GM12878 (cell line): Measurements from ENCODE around the gene ABI3. TPM values are rescaled to one million over a fixed set of nuclear protein-coding genes. Genes with fewer than 3 reads are reported as not detected.

Experiments
- ATAC-seq: fragments of 200-7000 bp; cut with Tn5 transposase; 3 replicates; pipeline ENCODE4 v1.9.1; 2020; ENCODE audit warnings: mild to moderate bottlenecking, moderate library complexity
- BruUV-seq: library from RNA; stranded (reverse); fragments of 400-500 nt; replicated peaks from 2 replicates; lab custom pipeline; 2021; lab: Mats Ljungman, UMichigan
- CTCF ChIA-PET: fragments of 300-600 bp; sonication (Branson Sonifier 250); formaldehyde crosslinking; extraction: SDS; loops from one replicate; lab custom pipeline; 2021; ENCODE audit warnings: inconsistent platforms; lab: Yijun Ruan, JAX
- POLR2A ChIA-PET: fragments of 350-600 bp; formaldehyde crosslinking; extraction: SDS; loops from one replicate; lab custom pipeline; 2021; ENCODE audit warnings: inconsistent platforms; lab: Charles Lee
- RAD21 ChIA-PET: fragments of 300-600 bp; sonication (Branson Sonifier 250); formaldehyde crosslinking; loops from one replicate; lab custom pipeline; 2023; ENCODE audit warnings: antibody characterized with exemption; ENCODE audit not compliant: unreplicated experiment; lab: Charles Lee
- SMC1A ChIA-PET: fragments of 300-600 bp; sonication (Branson Sonifier 250); formaldehyde crosslinking; loops from one replicate; lab custom pipeline; 2023; ENCODE audit not compliant: unreplicated experiment, uncharacterized antibody; lab: Charles Lee
- DNase-seq: peaks from one replicate; pipeline ENCODE4 v3.0.0-alpha.2; 2011; ENCODE audit warnings: low read depth, low spot score
- FAIRE-seq: peaks from 3 replicates; lab custom pipeline; 2011; peaks lifted over from hg19 to GRCh38; lab: Jason Lieb, UNC
- H2AFZ ChIP-seq: 2 replicates; pipeline ENCODE4 v1.6.0; 2011; ENCODE audit warnings: low read depth, low read length, control low read depth; ENCODE audit not compliant: control insufficient read depth
- H3K27ac ChIP-seq: 2 replicates; pipeline ENCODE4 v1.5.1; 2011; ENCODE audit warnings: control low read depth; ENCODE audit not compliant: control insufficient read depth, insufficient read depth
- H3K27me3 ChIP-seq, 2 experiments: replicated peaks in 1 of 2; 2 replicates each; pipeline versions ENCODE4 v1.6.0 to v1.6.1; 2011; ENCODE audit warnings: low read length in 1 of 2; ENCODE audit not compliant: control insufficient read depth in 2 of 2, insufficient read depth in 2 of 2
- H3K36me3 ChIP-seq, 2 experiments: 2 replicates each; pipeline ENCODE4 v1.5.1; 2011; ENCODE audit warnings: low read length in 1 of 2; ENCODE audit not compliant: control insufficient read depth in 2 of 2, insufficient read depth in 2 of 2
- H3K4me1 ChIP-seq: 2 replicates; pipeline ENCODE4 v1.6.1; 2011; ENCODE audit warnings: mild to moderate bottlenecking, low read length, moderate library complexity, mixed read lengths; ENCODE audit not compliant: control insufficient read depth, insufficient read depth
- H3K4me2 ChIP-seq: 2 replicates; pipeline ENCODE4 v1.6.0; 2011; ENCODE audit warnings: control low read depth; ENCODE audit not compliant: control insufficient read depth, insufficient read depth
- H3K4me3 ChIP-seq: fragments of 200-600 bp; sonication (generic); 2 replicates; pipeline ENCODE4 v1.5.1; 2016
- H3K79me2 ChIP-seq: 2 replicates; pipeline ENCODE4 v1.6.0; 2011; ENCODE audit warnings: low read length; ENCODE audit not compliant: control insufficient read depth, insufficient read depth
- H3K9ac ChIP-seq: 2 replicates; pipeline ENCODE4 v1.8.0; 2011; ENCODE audit warnings: low read length, control low read depth, mixed read lengths; ENCODE audit not compliant: control insufficient read depth, insufficient read depth
- H3K9me3 ChIP-seq: replicated peaks from 3 replicates; pipeline ENCODE4 v1.5.1; 2011; ENCODE audit warnings: mild to moderate bottlenecking, low read length; ENCODE audit not compliant: control insufficient read depth, insufficient read depth
- H4K20me1 ChIP-seq: 2 replicates; pipeline ENCODE4 v1.6.0; 2011; ENCODE audit not compliant: control insufficient read depth, insufficient read depth
- CREB1 ChIP-seq: IDR thresholded peaks from 2 replicates; pipeline ENCODE4 v1.6.1; 2012; ENCODE audit warnings: low read depth, mild to moderate bottlenecking, inconsistent platforms
- ESRRA ChIP-seq: IDR thresholded peaks from 2 replicates; pipeline ENCODE4 v1.6.1; 2012; ENCODE audit warnings: mild to moderate bottlenecking, low read length, improper control_type of control experiment
- IRF4 ChIP-seq: IDR thresholded peaks from 2 replicates; pipeline ENCODE4 v1.6.1; 2011; ENCODE audit warnings: low read depth, low read length
- MEF2B ChIP-seq: fragments of 450-650 bp; IDR thresholded peaks from 2 replicates; pipeline ENCODE4 v1.6.1; 2018; ENCODE audit warnings: mild to moderate bottlenecking, moderate library complexity; ENCODE audit not compliant: partially characterized antibody, poor library complexity, severe bottlenecking
- PAX8 ChIP-seq: fragments of 450-650 bp; IDR thresholded peaks from 2 replicates; pipeline ENCODE4 v1.6.1; 2017; ENCODE audit warnings: mild to moderate bottlenecking, moderate library complexity
- RELA ChIP-seq: fragments of 450-650 bp; IDR thresholded peaks from 2 replicates; pipeline ENCODE4 v1.8.0; 2014; ENCODE audit warnings: borderline replicate concordance; ENCODE audit not compliant: partially characterized antibody
- SMARCA5 ChIP-seq: fragments of 450-650 bp; IDR thresholded peaks from 2 replicates; pipeline ENCODE4 v1.6.1; 2017; ENCODE audit warnings: mild to moderate bottlenecking
- WRNIP1 ChIP-seq: IDR thresholded peaks from 2 replicates; pipeline ENCODE4 v1.6.1; 2011; ENCODE audit warnings: low read depth, low read length, improper control_type of control experiment, borderline replicate concordance
- WGBS: methylation state at CpG from one replicate; pipeline ENCODE4 v1.1.6; 2016; ENCODE audit warnings: low lambda C conversion rate; ENCODE audit not compliant: insufficient replicate concordance, insufficient coverage; ENCODE audit errors: missing lambda C conversion rate; 5-methylcytosine and 5-hydroxymethylcytosine counted together
- in situ Hi-C: fragments of 300-500 bp; cut with MboI; formaldehyde crosslinking; loops from 9 replicates; pipeline ENCODE4 v1.14.3; 2018; ENCODE audit warnings: mixed read lengths
- intact Hi-C: fragments of 100-400 bp; cut with micrococcal nuclease; formaldehyde crosslinking; loops from one replicate; pipeline ENCODE4 v1.14.2; 2022; ENCODE audit not compliant: unreplicated experiment
- polyA plus RNA-seq, 11 experiments: library from polyadenylated mRNA; depleted of rRNA in 4 of 11; unstranded in 6 of 11; stranded (reverse) in 5 of 11; fragments of >200 nt; fragmentation: Nextera tagmentation in 4 of 11; fragmentation: Illumina TruSeq in 1 of 11; extraction: Ambion mirVana in 4 of 11; extraction: Trizol in 1 of 11; gene quantifications; 1 replicate in 1 of 11; 2 replicates in 10 of 11; pipeline versions ENCODE4 v1.2.1 to v1.2.3, GENCODE V29; 2011 to 2016; ENCODE audit warnings: inconsistent platforms in 2 of 11, missing spikeins in 2 of 11, low read depth in 1 of 11
- total RNA-seq, 4 experiments: library from RNA; depleted of rRNA in 3 of 4; stranded (reverse); fragments of >200 nt in 3 of 4; fragmentation: Illumina TruSeq in 1 of 4; extraction: Trizol in 1 of 4; gene quantifications; 2 replicates each; pipeline versions ENCODE4 v1.2.1 to v1.2.3, GENCODE V29; 2013 to 2021
- TF ChIP-seq, protein P1 (sequence below): fragments of 450-650 bp; IDR thresholded peaks from 2 replicates; pipeline ENCODE4 v1.6.1; 2017; ENCODE audit warnings: mild to moderate bottlenecking

Gene ABI3
- total and polyA plus RNA-seq, 10 of the 15 experiments (the other 5 are each of a cell fraction or from before 2014, with no cell fraction given): 13.4 to 109 (median 51.1) TPM

DNA sequence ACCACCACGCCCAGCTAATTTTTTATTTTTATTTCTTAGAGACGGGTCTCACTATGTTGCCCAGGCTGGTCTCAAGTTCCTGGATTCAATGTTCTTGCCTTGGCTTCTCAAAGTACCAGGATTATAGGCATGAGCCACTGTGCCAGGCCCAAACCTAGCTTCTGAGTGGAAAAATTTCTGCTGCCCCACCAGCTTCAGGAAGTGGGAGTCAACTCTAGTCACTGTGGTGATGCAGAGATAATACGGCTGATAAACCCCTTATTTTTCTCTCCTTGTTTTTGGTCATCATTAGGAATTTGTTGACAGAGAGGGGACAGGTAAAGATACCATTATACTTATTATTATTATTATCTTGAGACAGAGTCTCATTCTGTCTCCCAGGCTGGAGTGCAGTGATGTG is 47.9 kb downstream of the ABI3 start:
- Histone ChIP-seq H3K36me3 (no peaks in the 10 kb centered on the region), H3K9me3 (no peaks in the 10 kb centered on the region), H2AFZ (no peak overlapping the region), H3K9ac (no peak overlapping the region), H4K20me1 (no peaks in the 10 kb centered on the region), H3K4me3 (no peak overlapping the region), H3K27me3 (peaks cover 2% of the 10 kb centered on the region in 2 experiments; a peak in 3 of 4 replicates), H3K79me2 (no peaks in the 10 kb centered on the region), H3K4me1 (peaks cover 3% of the 10 kb centered on the region; the same call in 1 of the 2 replicates), H3K4me2 (no peak overlapping the region), H3K27ac (no peak overlapping the region)
- no peak for DNase-seq
- ChIA-PET POLR2A (interaction anchor here (0.5 to 0.7 kb wide), 2 partner anchors 78 to 104 kb away, joined by 3 read pairs; partner anchors contain the start of gene ZNF652), CTCF (interaction anchor here (0.7 to 1.5 kb wide), 3 partner anchors 10 to 226 kb away, joined by 3 to 4 read pairs (median 3); no protein-coding TSS in a partner anchor), RAD21 (interaction anchor here (0.7 kb wide), 1 partner anchor 203 kb away, joined by 3 read pairs; no protein-coding TSS in a partner anchor), SMC1A (no interaction called here)
- WGBS: 50% methylated on average over 3 of the region's 3 CpGs
- FAIRE-seq: no peak
- intact Hi-C loops: no loop called here
- TF ChIP-seq WRNIP1 (no peak), SMARCA5 (no peak), CREB1 (no peak), PAX8 (no peak), RELA (no peak), IRF4 (no peak), ESRRA (no peak), MEF2B (no peak)
- TF ChIP-seq, protein P1, sequence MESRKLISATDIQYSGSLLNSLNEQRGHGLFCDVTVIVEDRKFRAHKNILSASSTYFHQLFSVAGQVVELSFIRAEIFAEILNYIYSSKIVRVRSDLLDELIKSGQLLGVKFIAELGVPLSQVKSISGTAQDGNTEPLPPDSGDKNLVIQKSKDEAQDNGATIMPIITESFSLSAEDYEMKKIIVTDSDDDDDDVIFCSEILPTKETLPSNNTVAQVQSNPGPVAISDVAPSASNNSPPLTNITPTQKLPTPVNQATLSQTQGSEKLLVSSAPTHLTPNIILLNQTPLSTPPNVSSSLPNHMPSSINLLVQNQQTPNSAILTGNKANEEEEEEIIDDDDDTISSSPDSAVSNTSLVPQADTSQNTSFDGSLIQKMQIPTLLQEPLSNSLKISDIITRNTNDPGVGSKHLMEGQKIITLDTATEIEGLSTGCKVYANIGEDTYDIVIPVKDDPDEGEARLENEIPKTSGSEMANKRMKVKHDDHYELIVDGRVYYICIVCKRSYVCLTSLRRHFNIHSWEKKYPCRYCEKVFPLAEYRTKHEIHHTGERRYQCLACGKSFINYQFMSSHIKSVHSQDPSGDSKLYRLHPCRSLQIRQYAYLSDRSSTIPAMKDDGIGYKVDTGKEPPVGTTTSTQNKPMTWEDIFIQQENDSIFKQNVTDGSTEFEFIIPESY: no peak
- BruUV-seq: no TSS peak
- no peak for ATAC-seq
- in situ Hi-C loops: no loop called here
